Keratinocyte (primary cell): ENCODE data around the gene WASHC2C. TPM values are rescaled to one million over a fixed set of nuclear protein-coding genes. Genes with fewer than 3 reads are reported as not detected.
"Not testable (repeated sequence)": the region's sequence is repeated elsewhere in the genome, so short reads cannot be mapped to it uniquely, and the experiment has no call there.

ENCODE experiments used
- DNase-seq: peaks from one replicate; pipeline ENCODE4 v3.0.0-alpha.2; 2011; ENCODE audit warnings: low read depth, missing footprints, low spot score
- FAIRE-seq: peaks from 2 replicates; lab custom pipeline; 2011; peaks lifted over from hg19 to GRCh38; lab: Jason Lieb, UNC
- H2AFZ ChIP-seq: 2 replicates; pipeline ENCODE4 v1.6.0; 2012; ENCODE audit warnings: low read length, control low read depth, inconsistent platforms; ENCODE audit not compliant: control insufficient read depth
- H3K27ac ChIP-seq: 2 replicates; pipeline ENCODE4 v1.5.1; 2011; ENCODE audit warnings: low read length; ENCODE audit not compliant: control insufficient read depth, insufficient read depth
- H3K27me3 ChIP-seq: 3 replicates; pipeline ENCODE4 v1.6.0; 2011; ENCODE audit warnings: low read length; ENCODE audit not compliant: control insufficient read depth, insufficient read depth; ENCODE audit errors: extremely low read depth
- H3K36me3 ChIP-seq, 2 experiments: 2 replicates in 1 of 2; 3 replicates in 1 of 2; pipeline ENCODE4 v1.5.1; 2011; ENCODE audit warnings: low read length in 2 of 2, mild to moderate bottlenecking in 1 of 2; ENCODE audit not compliant: control insufficient read depth in 2 of 2, insufficient read depth in 2 of 2; ENCODE audit errors: extremely low read depth in 1 of 2
- H3K4me1 ChIP-seq: 3 replicates; pipeline ENCODE4 v1.5.1; 2011; ENCODE audit warnings: low read length; ENCODE audit not compliant: control insufficient read depth, insufficient read depth; ENCODE audit errors: extremely low read depth
- H3K4me2 ChIP-seq: 3 replicates; pipeline ENCODE4 v1.6.0; 2011; ENCODE audit warnings: low read depth, low read length; ENCODE audit not compliant: control insufficient read depth, insufficient read depth; ENCODE audit errors: extremely low read depth
- H3K4me3 ChIP-seq, 3 experiments: fragments of 200-600 bp in 1 of 3; sonication (generic) in 1 of 3; 2 replicates in 2 of 3; 3 replicates in 1 of 3; pipeline ENCODE4 v1.5.1; 2011 to 2016; ENCODE audit warnings: low read length in 3 of 3, mild to moderate bottlenecking in 3 of 3, control low read depth in 2 of 3, inconsistent platforms in 1 of 3, low read depth in 1 of 3, mixed read lengths in 1 of 3, mixed run types in 1 of 3, moderate library complexity in 1 of 3; ENCODE audit not compliant: control insufficient read depth in 2 of 3, insufficient read depth in 2 of 3; ENCODE audit errors: extremely low read depth in 1 of 3
- H3K79me2 ChIP-seq: 2 replicates; pipeline ENCODE4 v1.6.0; 2012; ENCODE audit warnings: low read length; ENCODE audit not compliant: control insufficient read depth, insufficient read depth
- H3K9ac ChIP-seq: 3 replicates; pipeline ENCODE4 v1.6.0; 2011; ENCODE audit warnings: low read length; ENCODE audit not compliant: control insufficient read depth, insufficient read depth; ENCODE audit errors: extremely low read depth
- H3K9me1 ChIP-seq: 3 replicates; pipeline ENCODE4 v1.6.0; 2011; ENCODE audit warnings: low read length; ENCODE audit not compliant: control insufficient read depth, insufficient read depth; ENCODE audit errors: extremely low read depth
- H3K9me3 ChIP-seq: 2 replicates; pipeline ENCODE4 v1.5.1; 2012; ENCODE audit warnings: low read depth, low read length; ENCODE audit not compliant: control insufficient read depth
- H4K20me1 ChIP-seq: 3 replicates; pipeline ENCODE4 v1.6.0; 2011; ENCODE audit warnings: low read length; ENCODE audit not compliant: control insufficient read depth, insufficient read depth; ENCODE audit errors: extremely low read depth
- dilution Hi-C: fragments of 300-500 bp; cut with MboI; formaldehyde crosslinking; loops from one replicate; pipeline ENCODE4 v1.7.0; 2020; ENCODE audit warnings: low sequenced_read_pairs; ENCODE audit not compliant: extremely low pct_ligation_motif_present
- polyA minus RNA-seq, 3 experiments: library from RNA; depleted of rRNA, polyadenylated mRNA; stranded (reverse); fragments of >200 nt; gene quantifications; 1 replicate in 1 of 3; 2 replicates in 1 of 3; 3 replicates in 1 of 3; pipeline ENCODE4 v1.2.3, GENCODE V29; 2011
- polyA plus RNA-seq, 5 experiments: library from polyadenylated mRNA; depleted of rRNA in 3 of 5; stranded (reverse) in 3 of 5; stranded (forward) in 1 of 5; unstranded in 1 of 5; fragments of >200 nt; gene quantifications; 1 replicate in 1 of 5; 2 replicates in 3 of 5; 3 replicates in 1 of 5; pipeline versions ENCODE4 v1.2.1 to v1.2.3, GENCODE V29; 2011 to 2012; ENCODE audit warnings: missing spikeins in 2 of 5, low read depth in 1 of 5, low replicate concordance in 1 of 5

WASHC2C gene, protein sequence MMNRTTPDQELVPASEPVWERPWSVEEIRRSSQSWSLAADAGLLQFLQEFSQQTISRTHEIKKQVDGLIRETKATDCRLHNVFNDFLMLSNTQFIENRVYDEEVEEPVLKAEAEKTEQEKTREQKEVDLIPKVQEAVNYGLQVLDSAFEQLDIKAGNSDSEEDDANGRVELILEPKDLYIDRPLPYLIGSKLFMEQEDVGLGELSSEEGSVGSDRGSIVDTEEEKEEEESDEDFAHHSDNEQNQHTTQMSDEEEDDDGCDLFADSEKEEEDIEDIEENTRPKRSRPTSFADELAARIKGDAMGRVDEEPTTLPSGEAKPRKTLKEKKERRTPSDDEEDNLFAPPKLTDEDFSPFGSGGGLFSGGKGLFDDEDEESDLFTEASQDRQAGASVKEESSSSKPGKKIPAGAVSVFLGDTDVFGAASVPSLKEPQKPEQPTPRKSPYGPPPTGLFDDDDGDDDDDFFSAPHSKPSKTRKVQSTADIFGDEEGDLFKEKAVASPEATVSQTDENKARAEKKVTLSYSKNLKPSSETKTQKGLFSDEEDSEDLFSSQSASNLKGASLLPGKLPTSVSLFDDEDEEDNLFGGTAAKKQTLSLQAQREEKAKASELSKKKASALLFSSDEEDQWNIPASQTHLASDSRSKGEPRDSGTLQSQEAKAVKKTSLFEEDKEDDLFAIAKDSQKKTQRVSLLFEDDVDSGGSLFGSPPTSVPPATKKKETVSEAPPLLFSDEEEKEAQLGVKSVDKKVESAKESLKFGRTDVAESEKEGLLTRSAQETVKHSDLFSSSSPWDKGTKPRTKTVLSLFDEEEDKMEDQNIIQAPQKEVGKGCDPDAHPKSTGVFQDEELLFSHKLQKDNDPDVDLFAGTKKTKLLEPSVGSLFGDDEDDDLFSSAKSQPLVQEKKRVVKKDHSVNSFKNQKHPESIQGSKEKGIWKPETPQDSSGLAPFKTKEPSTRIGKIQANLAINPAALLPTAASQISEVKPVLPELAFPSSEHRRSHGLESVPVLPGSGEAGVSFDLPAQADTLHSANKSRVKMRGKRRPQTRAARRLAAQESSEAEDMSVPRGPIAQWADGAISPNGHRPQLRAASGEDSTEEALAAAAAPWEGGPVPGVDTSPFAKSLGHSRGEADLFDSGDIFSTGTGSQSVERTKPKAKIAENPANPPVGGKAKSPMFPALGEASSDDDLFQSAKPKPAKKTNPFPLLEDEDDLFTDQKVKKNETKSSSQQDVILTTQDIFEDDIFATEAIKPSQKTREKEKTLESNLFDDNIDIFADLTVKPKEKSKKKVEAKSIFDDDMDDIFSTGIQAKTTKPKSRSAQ (N-terminal part only)
- polyA plus RNA-seq = 18.3 to 32.7 TPM (median 22.3 TPM) in 3 replicates
- 77.7 TPM for polyA plus RNA-seq (2011; ENCODE audit: low read depth)
- polyA plus RNA-seq (2011; cell fraction: cytosol; rRNA removed) = 17.8 and 26.1 TPM in 2 replicates
- polyA plus RNA-seq (2011; cell fraction: nucleus; rRNA removed) = 40.0 and 59.2 TPM in 2 replicates
- polyA plus RNA-seq (2012; ENCODE audit: low replicate concordance) = 15.7 and 18.4 TPM in 2 replicates
- polyA minus RNA-seq = 7.2 to 48.3 TPM (median 15.2 TPM) in 3 replicates
- polyA minus RNA-seq (2011; cell fraction: cytosol; rRNA and poly(A)+ RNA removed) = 14.8 TPM
- polyA minus RNA-seq (2011; cell fraction: nucleus; rRNA and poly(A)+ RNA removed) = 20.8 and 36.3 TPM in 2 replicates

DNA sequence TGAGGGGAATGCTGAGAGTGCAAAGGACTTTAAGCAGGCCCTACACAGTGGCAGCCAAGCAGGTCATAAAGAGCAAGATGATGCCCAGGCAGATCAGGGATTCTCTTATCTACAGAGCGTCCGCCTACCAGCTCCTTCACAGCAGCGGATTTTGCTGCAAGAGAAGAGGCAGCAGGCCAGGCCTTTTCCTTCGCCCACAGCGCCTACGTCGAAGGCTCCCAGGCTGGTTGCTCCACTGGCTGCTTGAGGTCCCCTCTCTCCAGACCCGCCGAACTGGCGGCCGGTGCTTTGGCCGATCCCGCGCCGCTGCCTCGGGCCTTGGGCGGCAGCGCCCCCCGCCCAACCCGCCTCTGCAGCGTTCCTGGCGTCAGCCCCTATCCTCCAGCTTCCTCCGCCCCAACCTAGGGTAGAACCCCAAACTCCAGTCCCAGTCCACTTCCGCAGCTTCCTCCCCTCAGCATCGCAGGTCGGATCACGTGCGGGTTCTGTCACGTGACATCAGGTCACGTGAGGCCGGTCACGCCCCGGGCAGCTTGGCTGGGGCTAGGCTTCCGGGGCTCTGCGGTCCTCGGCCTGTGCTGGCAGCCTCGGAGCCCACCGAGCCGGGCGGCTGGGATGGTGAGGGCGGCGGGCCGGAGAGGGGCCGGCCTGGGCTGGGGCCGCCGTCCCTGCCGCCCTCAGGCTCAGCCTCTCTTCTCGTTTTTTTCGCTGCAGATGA lies at the start of gene WASHC2C:
WASHC2C (plus strand) TSS at position 564 of the 718 bp plus-strand sequence; CDS start at position 616, 52 bp downstream.
- not testable (repeated sequence) for FAIRE-seq

DNA sequence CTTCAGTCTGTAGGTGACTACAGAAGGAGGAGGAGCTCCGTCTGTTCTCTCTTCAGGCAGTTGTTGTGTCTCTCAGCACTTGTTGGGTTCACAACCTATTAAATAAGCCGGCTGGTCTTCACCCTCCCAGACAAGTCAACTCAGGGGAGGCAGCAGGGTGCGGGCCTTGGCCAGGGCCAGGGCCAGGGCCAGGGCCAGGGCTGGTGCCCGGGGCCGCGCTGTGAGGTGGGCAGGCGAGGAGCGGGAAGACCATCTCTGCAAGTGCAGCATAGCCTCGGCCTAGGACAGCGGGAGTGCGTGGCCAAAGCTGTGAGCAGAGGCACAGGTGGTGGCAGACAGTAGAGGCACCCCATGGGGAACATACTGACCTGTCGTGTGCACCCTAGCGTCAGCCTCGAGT lies 48.6 kb upstream of the WASHC2C start:
- not testable (repeated sequence) for FAIRE-seq, H3K27me3 ChIP-seq

More for the DNA sequence above, at the start of gene WASHC2C:
- H3K79me2 ChIP-seq, DNase-seq, H3K27me3 ChIP-seq, H3K9me3 ChIP-seq, H4K20me1 ChIP-seq, H3K9me1 ChIP-seq, H3K4me1 ChIP-seq, dilution Hi-C loops, H3K36me3 ChIP-seq: not testable (repeated sequence)
- peak within 1 kb of the TSS; percentile 49 for H3K27ac ChIP-seq
- H3K4me3 ChIP-seq = peak within 1 kb of the TSS; percentile 64 to 79 (median 73)
- peak within 1 kb of the TSS; percentile 74 for H3K4me2 ChIP-seq
- H2AFZ ChIP-seq = peak within 1 kb of the TSS; percentile 77
- H3K9ac ChIP-seq = peak within 1 kb of the TSS; percentile 67

DNA sequence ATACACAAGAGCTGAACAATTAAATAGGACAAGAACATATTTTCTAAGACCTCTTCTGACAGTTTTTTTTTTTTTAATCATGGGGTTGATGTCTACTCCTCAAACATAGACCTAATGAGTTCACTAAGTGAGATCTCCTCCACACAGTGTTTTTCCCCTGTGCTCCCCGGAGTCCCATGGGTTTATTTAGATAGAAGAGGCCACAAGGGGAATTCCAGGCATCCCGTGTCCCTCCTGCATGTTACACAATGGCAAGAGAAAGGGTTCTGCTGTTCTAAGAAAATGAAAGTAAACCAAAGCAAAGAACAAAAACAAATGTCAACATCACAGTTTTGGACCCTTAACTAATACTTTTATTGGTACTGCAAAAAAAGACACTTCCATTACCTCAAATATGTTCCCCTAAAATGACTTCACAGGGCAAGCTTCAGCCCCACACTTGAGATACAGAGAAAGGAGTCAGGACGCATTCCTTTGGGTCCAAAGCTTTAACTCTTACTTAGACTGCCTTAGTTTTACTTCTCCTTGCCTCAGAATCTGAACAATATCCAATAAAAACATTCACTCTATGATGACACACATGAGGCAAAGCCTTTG lies 16.8 kb upstream of the WASHC2C start:
- DNase-seq, H3K36me3 ChIP-seq, H3K27ac ChIP-seq, H3K9ac ChIP-seq, H4K20me1 ChIP-seq, H3K4me1 ChIP-seq, H2AFZ ChIP-seq, H3K27me3 ChIP-seq, H3K4me2 ChIP-seq, H3K79me2 ChIP-seq, H3K9me3 ChIP-seq, H3K4me3 ChIP-seq, dilution Hi-C loops, H3K9me1 ChIP-seq, FAIRE-seq: not testable (repeated sequence)

More for the DNA sequence above, 48.6 kb upstream of the WASHC2C start:
- H4K20me1 ChIP-seq, DNase-seq, H3K9me3 ChIP-seq, H3K4me1 ChIP-seq, H3K9ac ChIP-seq, H3K27ac ChIP-seq, H3K4me2 ChIP-seq, H3K79me2 ChIP-seq, H2AFZ ChIP-seq, H3K9me1 ChIP-seq, H3K4me3 ChIP-seq, H3K36me3 ChIP-seq, dilution Hi-C loops: not testable (repeated sequence)

DNA sequence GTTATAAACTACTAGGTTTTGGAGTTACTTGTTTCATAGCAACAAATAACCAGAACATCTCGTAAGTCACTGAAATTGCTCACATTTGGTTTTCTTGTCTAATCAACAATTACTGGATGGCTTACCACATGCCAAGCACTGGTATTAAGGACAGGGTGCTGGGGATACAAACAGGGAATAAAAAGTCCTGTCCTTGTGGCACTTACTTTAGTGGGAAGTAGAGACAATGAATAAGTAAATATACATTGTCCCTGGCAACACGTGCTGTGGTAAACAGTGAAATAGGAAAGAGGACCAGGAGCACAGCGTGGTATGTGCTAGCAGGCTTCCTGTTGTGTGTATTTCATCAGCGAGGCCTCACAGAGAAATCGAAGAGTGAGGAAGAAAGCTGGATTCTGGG lies 15.8 kb upstream of the WASHC2C start:
- H3K4me2 ChIP-seq, H3K9me1 ChIP-seq, H3K27me3 ChIP-seq, DNase-seq, H4K20me1 ChIP-seq, FAIRE-seq, dilution Hi-C loops, H3K36me3 ChIP-seq, H3K79me2 ChIP-seq, H3K27ac ChIP-seq, H3K9ac ChIP-seq, H2AFZ ChIP-seq, H3K4me1 ChIP-seq, H3K9me3 ChIP-seq, H3K4me3 ChIP-seq: not testable (repeated sequence)
